ENCODE measurements around the gene ATP9B. TPM values are rescaled to one million over a fixed set of nuclear protein-coding genes. Genes with fewer than 3 reads are reported as not detected.
"Not testable (repeated sequence)": the region's sequence is repeated elsewhere in the genome, so short reads cannot be mapped to it uniquely, and the experiment has no call there.

ATP9B gene
- total RNA-seq, 1 experiment from 2014 or later: 10.2 TPM

- no peak for DNase-seq (ENCODE audit: extremely low read depth, low read depth)
Observed at GRCh38 chr18:79223431-79223830, 154.2 kb downstream of the ATP9B start.

- DNase-seq (ENCODE audit: extremely low read depth, low read depth): no peak
Observed at GRCh38 chr18:79224381-79224780, 155.2 kb downstream of the ATP9B start.

GRCh38 chr18:79227621-79228020, 158.4 kb downstream of the ATP9B start:
- DNase-seq (ENCODE audit: extremely low read depth, low read depth): no peak

GRCh38 chr18:79229431-79229830, 160.2 kb downstream of the ATP9B start:
- DNase-seq (ENCODE audit: extremely low read depth, low read depth): no peak

- DNase-seq (ENCODE audit: extremely low read depth, low read depth): no peak
Observed at GRCh38 chr18:79234438-79234837, 165.2 kb downstream of the ATP9B start.

- no peak for DNase-seq (ENCODE audit: extremely low read depth, low read depth)
Observed at GRCh38 chr18:79239631-79240030, 170.4 kb downstream of the ATP9B start.

GRCh38 chr18:79241755-79242154, 172.6 kb downstream of the ATP9B start:
- DNase-seq (ENCODE audit: extremely low read depth, low read depth): no peak

- no peak for DNase-seq (ENCODE audit: extremely low read depth, low read depth)
Observed at GRCh38 chr18:79242246-79242645, 173.1 kb downstream of the ATP9B start.

- peak; percentile 92 for DNase-seq (ENCODE audit: extremely low read depth, low read depth)
Observed at GRCh38 chr18:79245517-79246001, 176.4 kb downstream of the ATP9B start.

- DNase-seq (ENCODE audit: extremely low read depth, low read depth): peak; percentile 83
Observed at GRCh38 chr18:79246309-79247108, 177.3 kb downstream of the ATP9B start.

GRCh38 chr18:79248495-79249060, 179.4 kb downstream of the ATP9B start:
- no peak for DNase-seq (ENCODE audit: extremely low read depth, low read depth)

- DNase-seq (ENCODE audit: extremely low read depth, low read depth): no peak
Observed at GRCh38 chr18:79250301-79250981, 181.2 kb downstream of the ATP9B start.

GRCh38 chr18:79251021-79251420, 181.8 kb downstream of the ATP9B start:
- no peak for DNase-seq (ENCODE audit: extremely low read depth, low read depth)

GRCh38 chr18:79252904-79253633, 183.9 kb downstream of the ATP9B start:
- DNase-seq (ENCODE audit: extremely low read depth, low read depth): no peak

GRCh38 chr18:79257480-79257879, 188.3 kb downstream of the ATP9B start:
- no peak for DNase-seq (ENCODE audit: extremely low read depth, low read depth)

GRCh38 chr18:79258447-79258846, 189.3 kb downstream of the ATP9B start:
- no peak for DNase-seq (ENCODE audit: extremely low read depth, low read depth)

GRCh38 chr18:79259218-79259617, 190.0 kb downstream of the ATP9B start:
- no peak for DNase-seq (ENCODE audit: extremely low read depth, low read depth)

- DNase-seq (ENCODE audit: extremely low read depth, low read depth): no peak
Observed at GRCh38 chr18:79260023-79260422, 190.8 kb downstream of the ATP9B start.

GRCh38 chr18:79260510-79260909, 191.3 kb downstream of the ATP9B start:
- no peak for DNase-seq (ENCODE audit: extremely low read depth, low read depth)

- not testable (repeated sequence) for DNase-seq (ENCODE audit: extremely low read depth, low read depth)
Observed at GRCh38 chr18:79265068-79265467, 195.9 kb downstream of the ATP9B start.

GRCh38 chr18:79271812-79272211, 202.6 kb downstream of the ATP9B start:
- DNase-seq (ENCODE audit: extremely low read depth, low read depth): not testable (repeated sequence)
